Mucosa of gallbladder (tissue), 1 donor: ENCODE measurements around the gene GLTP. TPM values are rescaled to one million over a fixed set of nuclear protein-coding genes. Genes with fewer than 3 reads are reported as not detected.

ENCODE experiments used
- DNase-seq: peaks from one replicate; pipeline ENCODE4 v3.0.0-alpha.2; 2020; ENCODE audit warnings: low spot score
- total RNA-seq: library from RNA; stranded (reverse); gene quantifications from one replicate; pipeline ENCODE4 v1.2.1, GENCODE V29; 2021
- donor health status: DM: no; HTN: no; CAD: no.

The GLTP gene
- total RNA-seq, 1 donor from 2014 or later: 28.2 TPM

- no peak for DNase-seq
Observed at GRCh38 chr12:109844091-109844490, 36.2 kb downstream of the GLTP start.

GRCh38 chr12:109842021-109842420 lies 38.3 kb downstream of the GLTP start:
- no peak for DNase-seq

- no peak for DNase-seq
Observed at GRCh38 chr12:109841356-109841755, 39.0 kb downstream of the GLTP start.

GRCh38 chr12:109840305-109841074 lies 39.9 kb downstream of the GLTP start:
- DNase-seq: peak; percentile 38

- no peak for DNase-seq
Observed at GRCh38 chr12:109839444-109839843, 40.9 kb downstream of the GLTP start.

- no peak for DNase-seq
Observed at GRCh38 chr12:109836916-109837315, 43.4 kb downstream of the GLTP start.

GRCh38 chr12:109835827-109836226 lies 44.5 kb downstream of the GLTP start:
- DNase-seq: no peak

GRCh38 chr12:109833307-109834189 lies 46.8 kb downstream of the GLTP start, which contains the start of gene TRPV4:
TRPV4 (minus strand) TSS chr12:109833398; CDS start chr12:109814796, 18,602 bp downstream.
- no peak for DNase-seq

- DNase-seq: no peak
Observed at GRCh38 chr12:109832541-109833306, 47.6 kb downstream of the GLTP start.

- no peak for DNase-seq
Observed at GRCh38 chr12:109831929-109832328, 48.4 kb downstream of the GLTP start.

GRCh38 chr12:109831365-109831764 lies 49.0 kb downstream of the GLTP start:
- DNase-seq: no peak

GRCh38 chr12:109830718-109831117 lies 49.6 kb downstream of the GLTP start:
- DNase-seq: no peak

- DNase-seq: no peak
Observed at GRCh38 chr12:109830267-109830666, 50.1 kb downstream of the GLTP start.

- DNase-seq: no peak
Observed at GRCh38 chr12:109829667-109830066, 50.7 kb downstream of the GLTP start.

GRCh38 chr12:109828754-109829511 lies 51.4 kb downstream of the GLTP start:
- DNase-seq: no peak

- DNase-seq: peak; percentile 20
Observed at GRCh38 chr12:109827566-109828550, 52.5 kb downstream of the GLTP start.

GRCh38 chr12:109827080-109827479 lies 53.3 kb downstream of the GLTP start:
- no peak for DNase-seq

- no peak for DNase-seq
Observed at GRCh38 chr12:109824731-109825130, 55.6 kb downstream of the GLTP start.

GRCh38 chr12:109822951-109823411 lies 57.4 kb downstream of the GLTP start:
- DNase-seq: peak; percentile 18

- DNase-seq: no peak
Observed at GRCh38 chr12:109822416-109822815, 57.9 kb downstream of the GLTP start.
